GM10248 (cell line): ENCODE measurements around the gene BSN.

Source experiments
- CTCF ChIA-PET: fragments of 300-600 bp; sonication (Branson Sonifier 250); formaldehyde crosslinking; extraction: SDS; loops from one replicate; lab custom pipeline; 2021; ENCODE audit warnings: antibody characterized with exemption; lab: Yijun Ruan, JAX
- POLR2A ChIA-PET: fragments of 350-650 bp; sonication (Branson Sonifier 250); formaldehyde crosslinking; extraction: SDS; loops from one replicate; lab custom pipeline; 2020; ENCODE audit warnings: antibody characterized with exemption; lab: Yijun Ruan, JAX
- DNase-seq: peaks from one replicate; pipeline ENCODE4 v3.0.0; 2012; ENCODE audit errors: extremely low spot score
- TF ChIP-seq, protein P1 (sequence below): IDR thresholded peaks from 2 replicates; pipeline ENCODE4 v1.5.1; 2012; ENCODE audit warnings: mild to moderate bottlenecking, low read depth; ENCODE audit errors: extremely low read depth, missing control alignments, control extremely low read depth

The BSN gene

DNA sequence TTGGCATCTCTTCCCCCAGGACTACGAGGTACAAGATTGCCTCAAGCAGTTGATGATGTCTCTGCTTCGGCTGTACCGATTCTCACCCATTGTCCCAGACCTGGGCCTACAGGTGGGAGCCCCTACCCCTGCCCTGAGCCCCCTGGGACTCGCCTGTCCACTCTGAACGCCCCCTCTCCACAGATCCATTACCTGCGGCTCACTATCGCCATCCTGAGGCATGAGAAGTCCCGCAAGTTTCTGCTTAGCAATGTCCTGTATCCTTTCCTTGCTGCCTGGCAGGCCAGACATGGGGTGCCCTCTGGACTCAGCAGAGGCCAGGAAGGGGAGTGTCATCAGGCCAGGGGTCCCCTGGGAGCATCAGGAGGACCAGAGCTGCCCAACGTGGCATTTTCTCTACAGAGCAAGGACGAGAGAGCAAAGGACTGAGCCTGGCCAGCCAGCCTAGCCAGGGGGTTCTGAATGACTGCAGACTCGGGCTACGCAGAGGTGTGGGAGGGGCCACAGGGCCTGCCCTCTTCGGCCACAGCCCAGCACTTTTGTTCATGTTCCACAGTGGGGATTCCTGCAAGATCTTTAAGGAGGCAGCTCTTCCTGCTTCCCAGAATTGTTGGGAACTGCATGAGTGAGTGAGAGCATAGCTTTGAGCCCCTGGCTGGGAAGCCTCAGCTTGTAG, 146.3 kb downstream of the BSN start:
- ChIA-PET CTCF (interaction anchor here (0.9 to 5.0 kb wide), 5 partner anchors 18 to 161 kb away, joined by 3 to 37 read pairs (median 13); partner anchors contain the start of gene AMIGO3), POLR2A (no interaction called here)
- no peak for DNase-seq
- TF ChIP-seq, protein P1, sequence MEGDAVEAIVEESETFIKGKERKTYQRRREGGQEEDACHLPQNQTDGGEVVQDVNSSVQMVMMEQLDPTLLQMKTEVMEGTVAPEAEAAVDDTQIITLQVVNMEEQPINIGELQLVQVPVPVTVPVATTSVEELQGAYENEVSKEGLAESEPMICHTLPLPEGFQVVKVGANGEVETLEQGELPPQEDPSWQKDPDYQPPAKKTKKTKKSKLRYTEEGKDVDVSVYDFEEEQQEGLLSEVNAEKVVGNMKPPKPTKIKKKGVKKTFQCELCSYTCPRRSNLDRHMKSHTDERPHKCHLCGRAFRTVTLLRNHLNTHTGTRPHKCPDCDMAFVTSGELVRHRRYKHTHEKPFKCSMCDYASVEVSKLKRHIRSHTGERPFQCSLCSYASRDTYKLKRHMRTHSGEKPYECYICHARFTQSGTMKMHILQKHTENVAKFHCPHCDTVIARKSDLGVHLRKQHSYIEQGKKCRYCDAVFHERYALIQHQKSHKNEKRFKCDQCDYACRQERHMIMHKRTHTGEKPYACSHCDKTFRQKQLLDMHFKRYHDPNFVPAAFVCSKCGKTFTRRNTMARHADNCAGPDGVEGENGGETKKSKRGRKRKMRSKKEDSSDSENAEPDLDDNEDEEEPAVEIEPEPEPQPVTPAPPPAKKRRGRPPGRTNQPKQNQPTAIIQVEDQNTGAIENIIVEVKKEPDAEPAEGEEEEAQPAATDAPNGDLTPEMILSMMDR, result peak; percentile 9

- TF ChIP-seq, protein P1, result peak; percentile 9
- POLR2A ChIA-PET, result no interaction called here
- DNase-seq, result no peak
- CTCF ChIA-PET, result interaction anchor here (0.9 to 5.0 kb wide), 5 partner anchors 17 to 162 kb away, joined by 3 to 37 read pairs (median 13); partner anchors contain the start of gene AMIGO3
These were observed 147.3 kb downstream of the BSN start for GRCh38 chr3:49701388-49702077.

GRCh38 chr3:49702672-49703071, 148.4 kb downstream of the BSN start:
- ChIA-PET POLR2A (no interaction called here), CTCF (interaction anchor here (1.1 to 5.0 kb wide), 5 partner anchors 16 to 163 kb away, joined by 3 to 37 read pairs (median 7); partner anchors contain the start of genes AMIGO3, GMPPB and INKA1)
- no peak for DNase-seq
- TF ChIP-seq, protein P1, result no peak

DNA sequence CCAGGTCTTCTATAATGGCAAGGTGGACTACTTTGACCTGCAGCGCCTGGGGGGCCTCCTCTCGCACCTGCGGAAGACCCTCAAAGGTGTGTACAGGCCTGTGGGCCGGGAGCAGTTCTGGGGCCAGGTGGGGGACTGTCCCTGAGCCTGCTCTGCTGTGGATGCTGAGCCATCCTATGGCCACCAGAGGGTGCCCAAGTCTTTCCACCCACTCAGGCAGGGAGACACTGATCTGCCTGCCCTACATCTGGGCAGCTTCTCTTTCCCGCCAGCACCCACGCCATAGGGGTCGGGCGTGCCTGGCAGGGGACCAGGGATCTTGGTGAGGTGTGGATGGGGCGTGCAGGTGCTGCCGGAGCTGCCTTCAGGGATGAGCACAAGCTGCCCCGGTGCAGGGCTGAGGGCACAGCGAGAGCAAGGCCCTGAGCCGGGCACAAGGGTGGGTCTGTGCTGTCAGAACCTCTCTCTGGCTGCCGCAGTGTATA, 149.2 kb downstream of the BSN start:
- TF ChIP-seq, protein P1, result peak; percentile 85
- POLR2A ChIA-PET, result interaction anchor here (0.5 kb wide), 1 partner anchor 60 kb away, joined by 3 read pairs; no protein-coding TSS in a partner anchor
- CTCF ChIA-PET, result interaction anchor here (0.6 to 5.0 kb wide), 9 partner anchors 10 to 228 kb away, joined by 3 to 37 read pairs (median 5); partner anchors contain the start of genes AMIGO3, GMPPB and INKA1
- peak; percentile 90 for DNase-seq

DNA sequence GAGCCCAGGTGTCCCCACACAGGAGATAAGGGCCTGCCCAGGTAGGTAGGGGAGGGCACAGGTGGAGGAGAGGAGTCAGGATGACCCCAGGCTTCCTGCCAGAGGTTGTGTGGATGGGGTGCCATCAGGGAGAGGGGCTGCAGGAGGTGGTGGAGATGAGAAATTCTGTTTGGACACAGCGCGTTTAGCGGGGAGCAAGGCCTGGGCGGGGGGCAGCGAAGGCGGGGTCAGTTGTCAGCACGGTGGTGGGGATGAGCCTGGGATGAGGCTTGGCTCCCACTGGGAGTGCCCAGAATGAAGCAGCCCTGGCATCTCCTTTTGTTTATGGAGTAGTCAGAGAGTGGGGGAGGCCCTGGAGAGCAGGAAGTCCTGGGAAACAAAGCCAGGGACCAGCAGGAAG, 149.7 kb downstream of the BSN start:
- ChIA-PET CTCF (interaction anchor here (0.9 to 5.0 kb wide), 8 partner anchors 9 to 228 kb away, joined by 3 to 37 read pairs (median 6); partner anchors contain the start of genes AMIGO3 and INKA1), POLR2A (no interaction called here)
- DNase-seq, result no peak
- TF ChIP-seq, protein P1, result no peak

GRCh38 chr3:49704629-49705028, 150.4 kb downstream of the BSN start:
- DNase-seq, result no peak
- TF ChIP-seq, protein P1, result no peak
- CTCF ChIA-PET, result interaction anchor here (0.9 to 5.0 kb wide), 5 partner anchors 14 to 140 kb away, joined by 3 to 37 read pairs (median 7); partner anchors contain the start of genes AMIGO3 and INKA1
- POLR2A ChIA-PET, result no interaction called here
